EH (cell line): ENCODE data around the gene CMTM5.
A peak's percentile ranks its signal among the peaks of the same experiment; 100 is the strongest.

Experiments used
- DNase-seq: peaks from one replicate; pipeline ENCODE4 v3.0.0-alpha.2; 2015; ENCODE audit warnings: low read depth

CMTM5 gene, protein sequence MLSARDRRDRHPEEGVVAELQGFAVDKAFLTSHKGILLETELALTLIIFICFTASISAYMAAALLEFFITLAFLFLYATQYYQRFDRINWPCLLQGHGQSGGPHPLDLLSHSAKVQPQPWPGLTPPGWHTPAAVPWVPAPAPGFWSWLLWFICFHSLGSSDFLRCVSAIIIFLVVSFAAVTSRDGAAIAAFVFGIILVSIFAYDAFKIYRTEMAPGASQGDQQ

GRCh38 chr14:23376482-23377197, at the start of gene CMTM5:
Gene CMTM5 (plus strand): TSS chr14:23377046. CDS start chr14:23377252, 206 bp downstream.
- DNase-seq: no peak

DNA sequence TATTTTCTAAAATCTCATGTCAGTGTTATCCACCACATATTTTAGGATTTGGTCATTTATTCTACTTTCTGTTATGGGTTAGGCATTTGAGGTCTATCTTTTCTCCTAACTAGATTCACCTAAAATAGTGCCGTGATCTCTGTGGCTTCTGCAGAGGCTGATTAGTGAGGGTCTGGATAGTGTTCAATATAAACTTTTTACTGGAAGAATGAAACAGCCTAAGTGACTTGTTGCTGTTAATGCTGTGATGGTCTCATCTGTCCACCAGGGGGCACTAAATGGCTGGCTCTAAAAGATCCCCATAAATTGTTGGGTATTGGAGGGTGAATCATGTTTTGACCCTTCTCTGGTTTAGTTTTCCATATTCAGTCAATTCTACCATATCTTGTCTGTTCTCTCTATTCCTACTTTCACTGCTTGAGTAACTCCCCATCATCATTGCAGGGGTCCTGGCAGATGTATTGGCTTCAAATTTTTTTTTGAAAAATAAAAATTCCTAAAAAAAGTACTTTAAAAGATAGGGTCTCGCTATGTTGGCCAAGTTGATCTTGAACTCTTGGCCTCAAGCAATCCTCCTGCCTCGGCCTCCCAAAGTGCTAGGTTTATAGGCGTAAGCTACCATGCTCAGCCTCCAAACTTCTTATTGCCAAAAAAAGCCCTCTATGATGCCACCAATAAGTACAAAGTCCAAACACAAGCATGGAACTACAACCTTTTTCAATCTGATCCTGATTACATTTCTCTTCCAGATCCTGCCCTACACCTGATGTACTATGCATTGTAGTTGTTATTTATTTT, 48.7 kb upstream of the CMTM5 start:
- DNase-seq: peak; percentile 79

DNA sequence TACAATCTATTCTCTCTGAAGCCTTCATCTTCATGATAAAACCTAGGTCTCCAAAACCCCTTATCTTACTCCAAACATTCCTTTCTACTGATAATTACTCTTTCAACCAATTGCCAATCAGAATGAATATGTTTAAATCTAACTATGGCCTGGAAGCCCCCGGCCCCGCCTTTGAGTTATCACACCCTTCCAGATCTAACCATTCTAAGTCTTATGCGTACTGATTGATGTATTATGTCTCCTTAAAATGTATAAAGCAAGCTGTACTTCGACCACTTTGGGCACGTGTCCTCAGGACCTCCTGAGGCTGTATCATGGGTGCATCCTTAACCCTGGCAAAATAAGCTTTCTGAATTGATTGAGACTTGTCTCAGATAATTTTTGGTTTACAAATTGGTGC, 41.2 kb upstream of the CMTM5 start:
- no peak for DNase-seq

DNA sequence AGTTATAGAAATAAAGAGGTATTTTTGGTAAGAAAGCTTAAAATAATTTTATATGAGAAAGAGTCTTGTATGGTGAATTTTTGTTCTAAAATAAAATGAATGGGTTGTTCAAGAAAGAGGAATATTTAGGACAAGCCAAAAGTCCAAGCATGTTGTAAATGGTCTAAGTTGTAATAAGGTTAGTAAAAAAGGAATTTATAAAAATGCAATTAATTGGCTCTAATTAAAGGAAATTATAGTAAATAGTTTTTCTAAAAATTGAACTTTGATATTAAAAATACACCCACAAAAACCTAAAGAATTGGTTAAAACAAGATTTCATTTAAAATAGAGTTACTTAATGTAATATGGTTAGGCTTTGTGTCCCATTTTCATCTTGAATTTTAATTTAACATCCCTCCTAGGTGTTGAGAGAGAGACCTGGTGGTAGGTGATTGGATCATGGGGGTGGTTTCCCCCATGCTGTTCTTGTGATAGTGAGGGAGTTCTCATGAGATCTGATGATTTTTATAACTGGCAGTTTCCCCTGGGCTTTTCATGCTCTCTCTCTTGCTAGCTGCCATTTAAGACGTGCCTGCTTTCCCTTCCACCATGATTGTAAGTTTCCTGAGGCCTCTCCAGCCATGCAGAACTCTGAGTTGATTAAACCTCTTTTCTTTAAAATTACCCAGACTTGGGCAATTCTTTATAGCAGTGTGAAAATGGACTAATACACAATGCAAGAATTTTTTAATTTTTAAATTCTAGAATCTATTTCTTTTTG, 37.2 kb upstream of the CMTM5 start:
- DNase-seq: no peak

- DNase-seq: no peak
Observed at GRCh38 chr14:23344481-23344880, 32.4 kb upstream of the CMTM5 start.

GRCh38 chr14:23345987-23346692, 30.7 kb upstream of the CMTM5 start:
- no peak for DNase-seq

GRCh38 chr14:23346693-23347405, 30.0 kb upstream of the CMTM5 start:
- no peak for DNase-seq

GRCh38 chr14:23347406-23348296, 29.2 kb upstream of the CMTM5 start:
- DNase-seq: no peak

- DNase-seq: no peak
Observed at GRCh38 chr14:23348297-23348655, 28.6 kb upstream of the CMTM5 start.

- DNase-seq: no peak
Observed at GRCh38 chr14:23349156-23349845, 27.5 kb upstream of the CMTM5 start.

DNA sequence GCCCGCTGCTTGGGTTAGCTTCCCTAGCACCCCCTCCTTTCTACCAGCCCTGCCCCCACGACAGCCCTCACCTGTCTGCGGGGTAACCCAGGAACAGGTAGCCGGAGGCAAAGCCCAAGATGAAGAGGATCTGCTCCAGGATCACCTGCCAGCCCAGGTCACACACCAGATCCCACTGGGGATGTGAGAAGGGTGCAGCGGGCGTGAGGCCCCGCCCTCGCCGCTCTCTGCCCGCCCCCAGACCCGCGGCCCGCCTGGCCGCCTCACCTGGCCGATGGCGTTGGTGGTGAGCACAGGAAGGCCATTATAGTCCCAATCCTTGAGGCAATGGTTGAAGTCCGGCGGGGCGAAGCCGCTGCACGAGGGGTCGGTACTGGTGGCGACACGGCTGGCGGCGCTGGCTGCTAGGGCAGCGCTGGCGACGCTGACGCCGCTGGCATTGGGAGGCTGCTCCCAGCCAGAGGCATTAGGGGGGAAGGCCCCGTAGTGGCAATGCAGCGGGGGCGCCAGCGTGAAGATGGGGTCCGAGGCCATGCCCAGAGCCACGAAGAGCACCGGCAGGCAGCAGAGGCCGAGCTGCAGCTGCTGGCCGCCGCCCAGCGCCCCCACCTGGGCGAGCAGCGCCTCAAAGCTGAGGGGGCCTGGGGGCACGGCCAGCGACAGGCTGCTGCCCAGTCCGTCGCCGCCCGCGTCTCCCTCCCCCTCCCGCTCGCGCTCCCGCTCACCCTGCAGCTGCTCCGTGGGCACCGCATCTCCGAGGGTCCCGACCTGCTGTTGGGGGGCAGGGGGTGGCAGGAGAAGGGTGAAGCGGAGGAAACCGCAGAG, 25.0 kb upstream of the CMTM5 start:
- DNase-seq: no peak

DNA sequence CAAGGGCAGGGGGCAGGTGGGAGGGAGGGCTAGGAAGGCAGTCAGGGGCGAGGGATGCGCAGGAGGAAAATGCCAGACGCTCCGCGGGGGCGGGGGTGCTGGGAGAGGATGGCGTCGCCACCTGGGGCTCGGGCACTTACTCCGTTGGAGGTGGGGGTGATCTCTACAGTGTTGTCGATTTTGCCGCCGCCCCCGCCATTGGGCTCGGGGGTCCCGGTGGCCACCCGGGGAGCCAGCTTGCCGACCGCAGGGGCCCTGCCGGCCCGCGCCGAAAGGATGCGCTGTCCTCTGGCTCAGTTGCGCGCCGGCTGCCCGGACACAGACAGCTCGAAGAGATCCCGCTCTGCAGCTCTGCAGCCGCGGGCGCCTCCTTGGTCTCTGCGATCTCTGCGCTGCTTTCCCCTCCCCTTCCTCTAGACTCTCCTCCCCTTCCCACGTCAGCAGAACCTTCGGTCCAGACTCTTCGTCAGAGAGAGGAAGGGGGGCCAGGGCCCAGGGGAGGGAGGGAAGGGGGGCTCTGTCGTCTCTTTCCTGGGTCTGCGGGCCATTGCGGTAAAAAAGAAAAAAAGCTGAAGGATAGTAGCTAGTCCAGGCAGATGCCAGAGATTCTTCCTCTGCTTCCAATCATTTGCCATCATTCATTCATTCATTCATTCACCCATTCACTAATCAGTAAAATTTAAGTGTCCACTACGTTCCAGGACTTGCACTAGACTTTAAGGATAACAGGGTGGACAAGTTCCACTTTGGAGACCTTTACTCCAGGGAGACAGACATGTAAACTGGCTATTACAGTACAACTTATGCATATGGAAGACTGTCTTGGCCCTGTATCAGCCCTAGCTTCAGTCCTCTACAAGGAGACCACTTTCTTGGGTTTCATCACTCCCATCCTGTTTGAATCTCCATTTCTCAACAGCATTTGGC, 24.1 kb upstream of the CMTM5 start, which contains the start of gene SLC22A17:
TSS of gene SLC22A17 (minus strand) at position 382 of the 927 bp plus-strand sequence.
- DNase-seq: peak; percentile 92

- no peak for DNase-seq
Observed at GRCh38 chr14:23353433-23353780, 23.4 kb upstream of the CMTM5 start.

GRCh38 chr14:23354990-23355389, 21.9 kb upstream of the CMTM5 start:
- DNase-seq: no peak

- DNase-seq: no peak
Observed at GRCh38 chr14:23355871-23356435, 20.9 kb upstream of the CMTM5 start.

- no peak for DNase-seq
Observed at GRCh38 chr14:23356662-23357061, 20.2 kb upstream of the CMTM5 start.

- no peak for DNase-seq
Observed at GRCh38 chr14:23357261-23357660, 19.6 kb upstream of the CMTM5 start.
